ENCODE data around the gene COQ9.

COQ9 gene

DNA sequence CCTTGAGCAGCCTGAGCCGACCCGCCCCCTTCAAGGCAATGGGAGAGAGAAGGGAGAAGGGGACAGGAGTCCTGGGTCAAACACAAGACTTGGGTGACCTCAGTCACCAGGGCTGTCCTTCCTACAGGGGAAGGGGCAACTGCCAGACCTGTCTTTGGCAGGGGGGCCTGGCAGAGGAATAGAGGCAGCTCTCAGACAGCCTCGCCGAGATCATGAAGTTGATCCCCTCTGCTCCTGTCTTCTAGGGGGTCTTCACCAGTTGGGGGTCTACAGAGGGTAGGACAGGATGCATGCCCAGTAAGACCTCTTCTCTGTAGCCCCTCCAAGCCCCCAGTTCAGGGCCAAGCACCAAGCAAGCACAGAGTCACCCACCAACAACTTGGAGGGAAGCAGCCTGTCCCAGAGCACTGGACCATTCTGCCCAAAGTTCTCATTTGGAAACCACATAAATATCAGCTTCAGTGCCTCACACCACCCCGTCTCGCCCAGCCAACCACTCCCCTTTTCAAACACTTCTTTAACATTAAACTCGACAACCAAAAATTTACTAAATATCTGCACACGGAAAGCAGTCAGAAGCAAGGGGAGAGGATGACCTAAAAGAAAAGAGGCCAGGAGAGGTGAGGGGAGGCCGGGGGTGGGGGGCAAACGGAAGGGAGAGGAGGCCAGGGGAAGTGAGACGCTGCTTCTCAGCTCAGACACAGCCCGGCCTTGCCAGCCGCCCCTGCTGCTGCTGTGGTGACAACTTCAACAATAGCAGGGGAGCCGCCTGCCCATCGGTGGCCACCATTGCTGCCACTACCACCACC lies 31.3 kb downstream of the COQ9 start:
- Histone ChIP-seq H3K27ac (ENCODE audit: insufficient read depth, low read depth, low read length, poor library complexity, severe bottlenecking) (no peak overlapping the region), H3K36me3 (ENCODE audit: control insufficient read depth, insufficient read depth, low read length) (no peaks in the 10 kb centered on the region), H3K9me3 (ENCODE audit: control insufficient read depth, low read length) (no peaks in the 10 kb centered on the region), H3K4me3 (ENCODE audit: insufficient read depth, low read depth, low read length) (peak overlapping the region; percentile 26), H3K4me1 (ENCODE audit: control insufficient read depth, insufficient read depth, low read length) (peaks cover 36% of the 10 kb centered on the region), H3K27me3 (ENCODE audit: control insufficient read depth, insufficient read depth, low read length, poor library complexity, severe bottlenecking) (no peaks in the 10 kb centered on the region)
- WGBS, 2 experiments = 48 to 51% methylated on average over 14 to 15 of the region's 15 CpGs

DNA sequence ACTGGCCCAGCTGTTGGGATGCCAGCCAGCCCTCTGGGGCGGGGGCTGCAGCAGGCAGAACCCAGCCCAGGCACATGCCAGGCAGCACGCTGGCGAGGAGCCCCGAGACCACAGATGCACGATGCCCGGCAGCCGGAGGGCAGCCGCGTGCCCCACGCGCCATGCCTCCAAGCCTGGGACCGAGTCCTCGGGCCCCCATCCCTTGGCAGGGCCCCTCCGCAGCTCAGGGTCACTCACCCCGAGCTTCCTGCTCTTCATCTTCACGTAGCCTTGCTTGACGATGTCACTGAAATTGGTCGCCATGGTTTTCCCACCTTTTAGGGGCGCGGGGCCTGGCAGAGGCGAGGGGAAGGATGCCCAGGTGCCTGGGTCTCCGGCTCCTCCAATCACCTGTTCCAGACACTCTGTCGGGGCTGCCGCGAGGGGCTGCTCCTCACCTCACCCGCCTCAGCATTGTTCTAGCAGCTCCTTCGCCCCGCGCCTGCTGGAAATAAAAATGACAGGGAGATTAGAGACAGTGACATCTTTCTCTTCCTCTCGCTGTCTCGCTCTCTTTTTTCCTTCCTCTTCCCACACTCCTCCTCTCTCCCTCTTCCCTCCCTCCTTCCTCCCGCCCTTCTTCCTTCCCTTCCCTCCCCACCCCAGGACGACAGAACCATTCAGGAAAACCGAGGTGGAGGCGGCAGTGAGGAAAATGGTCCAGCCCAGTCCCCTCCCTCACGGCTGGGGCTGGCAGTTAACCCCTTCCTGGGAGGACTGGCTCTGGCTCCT lies 32.1 kb downstream of the COQ9 start:
- 10 to 12% methylated on average over 36 of the region's 36 CpGs for WGBS, 2 experiments
- H3K27ac ChIP-seq (ENCODE audit: insufficient read depth, low read depth, low read length, poor library complexity, severe bottlenecking) = no peak overlapping the region
- peak overlapping the region; percentile 26 for H3K4me3 ChIP-seq (ENCODE audit: insufficient read depth, low read depth, low read length)
- H3K4me1 ChIP-seq (ENCODE audit: control insufficient read depth, insufficient read depth, low read length) = peaks cover 36% of the 10 kb centered on the region
- no peaks in the 10 kb centered on the region for H3K9me3 ChIP-seq (ENCODE audit: control insufficient read depth, low read length)
- no peaks in the 10 kb centered on the region for H3K36me3 ChIP-seq (ENCODE audit: control insufficient read depth, insufficient read depth, low read length)
- H3K27me3 ChIP-seq (ENCODE audit: control insufficient read depth, insufficient read depth, low read length, poor library complexity, severe bottlenecking) = no peaks in the 10 kb centered on the region

DNA sequence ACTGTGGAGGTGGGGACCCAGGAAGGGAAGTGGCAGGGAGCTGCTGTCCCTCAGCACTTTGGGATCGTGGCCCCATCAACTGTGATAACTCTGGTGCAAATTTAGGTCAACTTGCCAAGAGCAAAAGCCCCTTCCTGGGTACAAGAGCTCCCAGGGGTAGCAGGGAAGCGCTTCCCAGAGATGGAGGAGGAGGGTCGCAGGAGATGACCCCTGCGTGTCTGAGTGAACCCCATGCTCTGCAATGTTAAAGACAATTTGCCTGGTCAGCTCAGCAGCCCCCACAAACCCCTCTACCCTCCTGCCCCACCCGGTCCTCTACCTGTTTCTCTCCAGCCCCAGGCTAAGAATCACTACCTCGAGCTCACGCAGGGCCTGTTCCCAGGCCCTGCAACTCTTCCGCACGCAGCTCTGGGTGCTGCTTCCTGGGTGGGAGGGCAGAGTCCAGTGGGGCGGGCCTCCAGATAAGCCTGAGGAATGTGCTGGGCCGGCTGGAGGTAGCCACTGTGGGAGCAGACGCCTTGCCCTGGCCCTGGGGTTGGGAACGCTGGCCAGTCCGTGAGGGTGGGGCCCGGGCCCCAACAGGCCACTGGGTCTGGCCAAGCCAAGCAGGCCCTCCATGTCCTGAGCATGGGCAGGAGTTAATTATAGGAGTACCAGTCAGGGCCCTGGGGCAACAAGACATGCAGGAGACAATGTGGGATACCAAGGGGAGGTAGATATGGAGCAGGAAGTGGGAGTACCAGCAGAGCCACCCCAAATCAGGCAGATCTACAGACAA lies 32.9 kb downstream of the COQ9 start:
- Histone ChIP-seq H3K27ac (ENCODE audit: insufficient read depth, low read depth, low read length, poor library complexity, severe bottlenecking) (no peak overlapping the region), H3K4me1 (ENCODE audit: control insufficient read depth, insufficient read depth, low read length) (peaks cover 37% of the 10 kb centered on the region), H3K36me3 (ENCODE audit: control insufficient read depth, insufficient read depth, low read length) (no peaks in the 10 kb centered on the region), H3K9me3 (ENCODE audit: control insufficient read depth, low read length) (no peaks in the 10 kb centered on the region), H3K4me3 (ENCODE audit: insufficient read depth, low read depth, low read length) (peak overlapping the region; percentile 26), H3K27me3 (ENCODE audit: control insufficient read depth, insufficient read depth, low read length, poor library complexity, severe bottlenecking) (peaks cover 3% of the 10 kb centered on the region)
- WGBS, 2 experiments = 51 to 53% methylated on average over 15 of the region's 15 CpGs

DNA sequence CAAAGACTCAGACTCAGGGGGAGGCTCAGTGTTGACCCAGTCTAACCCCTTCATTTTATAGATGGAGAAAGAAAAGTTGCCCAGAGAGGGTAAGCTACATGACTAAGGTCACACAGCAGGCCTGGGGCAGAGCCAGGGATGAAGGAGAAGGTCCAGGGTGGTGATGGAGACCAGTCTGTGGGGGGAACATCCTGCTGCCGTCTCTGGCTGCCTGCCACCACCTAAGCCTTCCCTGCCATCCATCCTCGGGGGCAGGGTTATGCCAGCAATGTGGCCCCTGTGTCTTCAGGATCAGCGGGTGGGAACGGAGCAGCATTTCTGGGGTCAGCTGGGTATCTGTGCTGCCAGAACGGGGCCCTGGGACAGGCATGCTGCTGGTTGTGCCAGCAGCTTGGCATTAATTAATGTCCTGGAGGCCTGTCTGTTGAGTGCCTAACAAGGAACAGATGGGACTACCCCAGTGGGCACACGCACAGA lies 33.5 kb downstream of the COQ9 start:
- Histone ChIP-seq H3K27me3 (ENCODE audit: control insufficient read depth, insufficient read depth, low read length, poor library complexity, severe bottlenecking) (peaks cover 9% of the 10 kb centered on the region), H3K4me3 (ENCODE audit: insufficient read depth, low read depth, low read length) (no peak overlapping the region), H3K4me1 (ENCODE audit: control insufficient read depth, insufficient read depth, low read length) (peaks cover 42% of the 10 kb centered on the region), H3K9me3 (ENCODE audit: control insufficient read depth, low read length) (no peaks in the 10 kb centered on the region), H3K27ac (ENCODE audit: insufficient read depth, low read depth, low read length, poor library complexity, severe bottlenecking) (no peak overlapping the region), H3K36me3 (ENCODE audit: control insufficient read depth, insufficient read depth, low read length) (no peaks in the 10 kb centered on the region)
- WGBS, 2 experiments = 89 to 90% methylated on average over 6 of the region's 6 CpGs

DNA sequence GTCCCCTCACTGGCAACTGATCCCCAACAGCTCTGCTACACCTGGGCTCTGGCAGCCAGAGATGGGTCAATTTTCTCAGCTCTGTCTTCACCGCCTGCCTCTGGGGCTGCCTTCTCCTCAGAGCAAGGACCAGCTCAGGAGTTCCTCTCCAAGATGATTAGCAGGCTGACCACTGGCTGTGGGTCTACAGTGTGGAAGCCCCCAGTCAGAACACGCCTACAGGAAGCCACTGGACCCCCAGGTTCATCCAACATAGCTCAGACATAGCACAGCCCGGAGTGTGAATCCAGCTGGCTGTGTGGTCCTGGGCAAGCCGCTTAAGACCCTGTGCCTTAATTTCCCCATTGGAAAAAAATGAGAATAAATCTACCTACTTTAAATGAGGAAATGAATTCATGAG lies 34.1 kb downstream of the COQ9 start:
- Histone ChIP-seq H3K4me3 (ENCODE audit: insufficient read depth, low read depth, low read length) (no peak overlapping the region), H3K4me1 (ENCODE audit: control insufficient read depth, insufficient read depth, low read length) (peaks cover 38% of the 10 kb centered on the region)

DNA sequence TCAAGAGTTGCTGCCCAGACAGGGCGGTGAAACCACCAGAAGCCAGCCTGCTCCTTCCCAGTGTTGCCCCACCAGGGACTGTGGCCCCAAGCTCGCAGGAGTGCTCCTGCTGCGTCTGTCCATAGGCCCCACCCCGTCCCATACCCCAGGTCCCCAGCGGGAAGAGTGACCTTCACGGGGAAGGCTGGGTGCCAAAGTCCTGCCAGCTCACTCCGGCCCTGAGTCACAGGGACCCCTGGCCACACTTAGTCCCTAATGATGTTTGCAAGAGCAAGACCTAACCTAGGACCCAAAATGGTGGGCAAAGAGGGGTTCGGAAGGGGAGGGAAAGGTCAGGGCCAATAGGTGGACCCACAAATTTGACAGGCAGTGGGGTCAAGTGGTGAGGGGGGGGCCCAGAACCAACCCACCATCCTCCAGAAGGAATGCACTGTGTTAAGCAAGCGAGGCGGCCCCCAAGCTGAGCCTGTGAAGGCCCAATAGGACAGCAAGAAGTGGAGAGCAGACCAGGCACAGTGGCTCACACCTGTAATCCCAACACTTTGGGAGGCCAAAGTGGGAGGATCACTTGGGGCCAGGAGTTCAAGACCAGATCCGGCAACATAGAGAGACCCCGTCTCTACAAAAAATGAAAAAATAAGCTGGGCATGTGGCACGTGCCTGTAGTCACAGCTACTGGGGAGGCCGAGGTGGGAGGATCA lies 35.7 kb downstream of the COQ9 start:
- H3K4me3 ChIP-seq (ENCODE audit: insufficient read depth, low read depth, low read length) = no peak overlapping the region
- H3K36me3 ChIP-seq (ENCODE audit: control insufficient read depth, insufficient read depth, low read length) = no peaks in the 10 kb centered on the region
- H3K9me3 ChIP-seq (ENCODE audit: control insufficient read depth, low read length) = no peaks in the 10 kb centered on the region
- peaks cover 11% of the 10 kb centered on the region for H3K27me3 ChIP-seq (ENCODE audit: control insufficient read depth, insufficient read depth, low read length, poor library complexity, severe bottlenecking)
- H3K27ac ChIP-seq (ENCODE audit: insufficient read depth, low read depth, low read length, poor library complexity, severe bottlenecking) = no peak overlapping the region
- 89 to 90% methylated on average over 13 of the region's 14 CpGs for WGBS, 2 experiments
- peaks cover 29% of the 10 kb centered on the region for H3K4me1 ChIP-seq (ENCODE audit: control insufficient read depth, insufficient read depth, low read length)

More for the DNA sequence above, 34.1 kb downstream of the COQ9 start:
- WGBS, 2 experiments = 94 to 96% methylated on average over 4 of the region's 4 CpGs
- Histone ChIP-seq H3K9me3 (ENCODE audit: control insufficient read depth, low read length) (no peaks in the 10 kb centered on the region), H3K27me3 (ENCODE audit: control insufficient read depth, insufficient read depth, low read length, poor library complexity, severe bottlenecking) (peaks cover 11% of the 10 kb centered on the region), H3K36me3 (ENCODE audit: control insufficient read depth, insufficient read depth, low read length) (no peaks in the 10 kb centered on the region), H3K27ac (ENCODE audit: insufficient read depth, low read depth, low read length, poor library complexity, severe bottlenecking) (no peak overlapping the region)

DNA sequence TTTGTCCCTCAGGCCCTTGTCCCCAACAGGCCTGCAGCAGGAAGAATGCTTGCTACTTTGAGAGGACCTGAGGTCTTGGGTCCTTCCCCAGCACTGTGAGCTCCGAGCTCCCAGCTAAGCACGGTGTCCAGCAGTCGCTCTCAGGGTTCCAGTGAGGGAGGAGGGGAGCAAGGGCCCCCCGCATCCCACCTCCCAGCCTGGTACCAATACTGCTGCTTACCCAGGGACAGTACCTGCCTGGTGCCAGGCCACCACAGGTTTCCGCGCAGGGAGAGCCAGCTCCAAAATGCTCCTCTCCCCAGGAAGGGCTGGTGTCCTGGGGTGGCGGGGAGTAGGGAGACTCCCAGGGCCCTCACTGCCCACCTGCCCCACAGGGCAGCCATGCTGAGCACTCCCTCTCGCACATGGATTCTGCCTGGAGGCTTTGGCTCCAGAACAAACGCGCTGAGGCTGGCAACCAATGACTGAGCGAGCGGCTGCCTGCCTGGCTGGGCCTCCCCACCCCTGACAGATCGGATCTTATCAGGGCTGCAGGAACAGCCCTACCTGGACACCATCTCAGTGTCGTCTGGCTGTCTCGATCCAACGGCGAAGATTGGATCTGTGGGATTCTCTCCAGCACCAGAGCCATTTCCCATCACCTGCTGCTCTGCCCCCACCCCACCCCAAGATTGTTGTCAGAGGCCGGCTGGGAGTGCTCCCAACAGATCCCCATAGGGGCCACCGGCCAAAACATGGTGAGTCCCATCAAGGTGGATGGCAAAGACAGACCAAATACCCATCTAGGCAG lies 36.6 kb downstream of the COQ9 start:
- H3K27ac ChIP-seq (ENCODE audit: insufficient read depth, low read depth, low read length, poor library complexity, severe bottlenecking) = no peak overlapping the region
- H3K9me3 ChIP-seq (ENCODE audit: control insufficient read depth, low read length) = no peaks in the 10 kb centered on the region
- H3K36me3 ChIP-seq (ENCODE audit: control insufficient read depth, insufficient read depth, low read length) = no peaks in the 10 kb centered on the region
- 83 to 87% methylated on average over 19 of the region's 19 CpGs for WGBS, 2 experiments
- H3K27me3 ChIP-seq (ENCODE audit: control insufficient read depth, insufficient read depth, low read length, poor library complexity, severe bottlenecking) = peaks cover 11% of the 10 kb centered on the region
- H3K4me3 ChIP-seq (ENCODE audit: insufficient read depth, low read depth, low read length) = peak overlapping the region; percentile 3
- peaks cover 28% of the 10 kb centered on the region for H3K4me1 ChIP-seq (ENCODE audit: control insufficient read depth, insufficient read depth, low read length)

DNA sequence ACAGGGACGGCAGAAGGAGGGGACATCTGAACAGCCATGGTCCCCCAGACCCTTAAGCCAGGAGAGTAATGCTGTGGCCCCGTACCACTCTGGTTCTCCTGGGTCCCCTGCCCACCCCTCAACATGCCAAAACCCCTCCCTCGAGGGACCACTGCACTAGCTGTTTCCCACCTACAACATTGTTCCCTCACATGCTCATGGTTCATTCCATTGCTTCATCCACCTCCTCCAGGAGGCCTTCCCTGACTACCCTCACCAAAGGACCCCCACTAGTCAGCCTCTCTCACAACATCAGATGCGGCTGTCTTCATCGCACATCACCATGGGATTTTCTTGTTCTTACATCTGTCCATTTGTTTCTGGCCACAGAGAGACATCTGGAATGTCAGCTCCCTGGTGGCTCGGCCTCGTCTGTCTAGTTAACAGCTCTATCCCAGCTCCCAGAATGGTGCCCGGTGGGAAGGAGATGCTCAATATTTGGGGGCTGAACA lies 37.3 kb downstream of the COQ9 start:
- H3K4me1 ChIP-seq (ENCODE audit: control insufficient read depth, insufficient read depth, low read length) = peaks cover 22% of the 10 kb centered on the region
- no peak overlapping the region for H3K4me3 ChIP-seq (ENCODE audit: insufficient read depth, low read depth, low read length)
- no peaks in the 10 kb centered on the region for H3K36me3 ChIP-seq (ENCODE audit: control insufficient read depth, insufficient read depth, low read length)
- H3K9me3 ChIP-seq (ENCODE audit: control insufficient read depth, low read length) = no peaks in the 10 kb centered on the region
- 88 to 89% methylated on average over 8 of the region's 8 CpGs for WGBS, 2 experiments
- no peak overlapping the region for H3K27ac ChIP-seq (ENCODE audit: insufficient read depth, low read depth, low read length, poor library complexity, severe bottlenecking)
- peaks cover 11% of the 10 kb centered on the region for H3K27me3 ChIP-seq (ENCODE audit: control insufficient read depth, insufficient read depth, low read length, poor library complexity, severe bottlenecking)
